HG02938 (cell line): ENCODE data around the gene RBM44.
"Not testable (repeated sequence)": the region's sequence is repeated elsewhere in the genome, so short reads cannot be mapped to it uniquely, and the experiment has no call there.

Source experiments
- ATAC-seq: cut with Tn5 transposase; IDR thresholded peaks from one replicate; pipeline ENCODE4 v1.9.1; 2021; ENCODE audit warnings: mild to moderate bottlenecking, moderate library complexity; ENCODE audit not compliant: unreplicated experiment

Gene RBM44

DNA sequence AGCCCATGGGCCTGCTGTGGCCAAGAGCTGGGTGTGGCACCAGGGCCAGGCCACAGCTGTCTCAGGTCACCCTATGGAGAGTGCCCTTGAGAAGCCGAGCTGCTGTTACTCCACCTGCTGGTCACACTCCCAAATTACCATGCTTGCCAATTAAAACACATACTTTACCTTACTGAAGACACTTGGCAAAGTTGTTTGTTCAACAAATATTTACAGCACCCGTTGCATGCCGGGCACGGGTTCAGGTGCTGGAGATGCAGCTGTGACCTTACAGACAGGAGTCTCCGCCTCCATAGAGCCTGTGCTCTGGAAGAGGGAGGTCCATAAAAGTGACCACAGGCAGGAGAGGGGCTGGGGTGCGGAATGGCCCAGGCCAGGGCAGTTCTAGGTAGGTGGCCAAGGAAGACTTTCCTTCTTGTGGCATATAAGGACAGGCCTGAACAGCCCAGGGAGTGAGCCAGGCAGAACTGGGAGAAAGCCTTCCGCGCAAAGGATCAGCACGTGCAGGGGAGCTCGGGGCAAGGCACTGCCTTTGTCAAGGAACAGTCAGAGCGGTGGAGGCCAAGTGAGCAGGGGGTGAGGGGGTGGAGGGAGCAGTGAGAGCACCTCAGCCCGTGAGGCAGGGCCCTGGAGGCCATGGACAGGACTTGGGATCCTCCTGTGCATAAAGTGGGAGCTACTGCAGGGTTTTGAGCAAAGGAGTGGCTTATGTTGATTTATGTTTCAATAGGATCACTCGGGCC is 23.6 kb upstream of the RBM44 start:
- no peak for ATAC-seq

DNA sequence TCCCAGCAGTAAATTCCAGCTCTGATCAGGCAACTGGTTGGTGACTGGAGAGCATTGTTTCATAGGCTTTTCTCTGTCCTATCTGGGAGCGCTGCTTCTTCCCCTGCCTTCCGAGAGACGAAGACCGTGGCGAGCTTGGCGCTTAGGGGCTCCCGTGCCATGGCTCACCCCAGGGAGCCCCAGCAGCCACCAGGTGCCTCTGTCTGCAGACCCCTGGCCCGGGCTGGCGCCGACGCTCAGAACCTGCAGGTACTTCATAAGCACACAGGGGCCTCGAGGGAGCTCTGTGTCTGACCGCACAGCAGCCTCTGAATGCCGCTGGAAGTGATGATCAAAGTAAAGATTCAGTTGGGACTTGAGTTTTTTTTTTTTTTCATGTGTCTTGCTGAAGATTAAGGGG is 19.1 kb upstream of the RBM44 start:
- no peak for ATAC-seq

DNA sequence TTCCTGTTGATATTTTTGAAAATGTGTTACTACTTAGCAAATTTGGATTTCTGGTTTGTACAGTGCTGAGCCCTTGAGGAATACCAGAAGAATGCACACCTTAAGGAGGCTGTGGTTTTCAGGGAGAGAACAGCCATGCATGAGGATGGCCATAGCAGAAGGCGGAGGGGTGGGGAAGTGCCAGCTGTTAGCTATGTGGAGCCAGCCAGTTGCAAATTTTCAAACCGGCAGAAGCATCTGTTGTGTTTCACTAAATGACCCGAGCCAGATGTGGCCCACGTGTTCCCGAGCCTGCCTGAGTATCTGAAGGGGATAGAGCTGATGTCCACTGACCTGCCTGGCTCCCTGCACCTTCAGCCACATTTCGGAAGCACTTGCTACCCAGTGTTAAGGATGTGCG is 16.4 kb upstream of the RBM44 start:
- ATAC-seq, result no peak

GRCh38 chr2:237783678-237784077 is 14.9 kb upstream of the RBM44 start:
- ATAC-seq, result not testable (repeated sequence)

DNA sequence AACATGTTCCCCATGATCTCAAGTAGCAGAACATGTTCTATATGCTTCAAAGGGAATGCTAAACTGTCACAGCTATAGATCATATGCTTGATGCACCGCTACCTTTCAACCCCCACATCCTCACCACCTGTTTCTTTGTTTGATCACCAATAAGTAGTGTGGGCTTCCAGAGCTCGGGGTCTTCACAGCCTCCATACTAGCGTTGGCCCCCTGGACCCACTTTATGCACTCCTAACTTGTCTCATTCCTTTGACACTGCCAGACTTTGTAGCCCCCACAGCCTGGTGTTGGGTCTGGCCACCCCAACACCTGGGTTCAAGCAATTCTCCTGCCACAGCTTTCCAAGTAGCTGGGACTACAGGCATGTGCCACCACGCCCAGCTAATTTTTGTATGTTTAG is 11.6 kb upstream of the RBM44 start:
- no peak for ATAC-seq

DNA sequence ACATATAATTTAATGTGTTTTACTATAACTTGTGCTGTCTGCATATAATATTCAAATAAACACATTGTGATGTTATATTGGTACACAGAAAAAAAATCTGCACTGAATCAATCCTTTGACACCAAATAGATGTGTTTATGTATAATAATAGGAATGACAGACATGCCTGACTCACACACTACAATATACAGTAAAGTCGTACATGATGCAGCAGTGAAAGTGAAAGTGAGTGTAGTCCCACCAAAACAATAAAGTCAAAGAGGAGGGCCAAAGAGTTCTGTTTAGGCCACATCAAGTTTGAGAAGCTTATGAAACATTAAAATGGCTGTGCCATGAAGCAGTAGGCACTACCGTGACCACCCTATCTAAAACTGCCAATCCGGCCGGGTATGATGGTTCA is 8.2 kb upstream of the RBM44 start:
- ATAC-seq, result no peak

DNA sequence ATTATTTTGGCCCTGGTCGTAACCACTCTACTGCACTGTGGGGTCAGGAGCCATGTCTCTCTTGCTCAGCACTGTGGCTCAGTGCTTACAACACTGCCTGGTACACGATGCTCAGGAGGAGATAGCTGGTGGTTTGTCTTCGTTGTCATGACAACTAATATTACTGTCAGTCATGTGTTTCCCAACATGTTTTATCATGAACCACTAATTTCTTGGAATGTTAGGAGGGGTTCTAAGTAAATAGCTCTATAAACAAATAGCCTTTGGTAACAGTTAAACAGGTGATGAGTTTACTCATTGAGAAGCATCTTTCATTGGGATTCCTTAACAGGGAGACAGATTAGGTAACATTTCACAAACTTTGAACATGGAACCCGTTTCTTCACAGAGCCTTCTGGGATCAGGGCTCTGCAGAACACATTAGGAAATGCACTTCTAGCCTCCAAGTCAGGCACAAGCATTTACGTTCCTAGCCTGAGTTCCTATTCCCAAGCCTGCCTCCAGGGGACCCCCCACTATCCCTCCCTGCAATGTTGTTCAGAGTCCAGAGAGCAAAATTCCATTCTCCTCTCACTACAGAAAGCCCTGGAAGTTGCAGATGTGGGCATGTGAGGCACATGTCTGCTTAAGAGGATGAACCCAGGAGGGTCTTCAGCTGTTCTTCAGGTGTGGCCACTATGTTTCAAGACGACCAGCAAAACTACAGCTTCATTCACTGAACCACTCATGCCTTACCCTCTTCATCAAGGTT is 6.4 kb upstream of the RBM44 start:
- ATAC-seq, result no peak

DNA sequence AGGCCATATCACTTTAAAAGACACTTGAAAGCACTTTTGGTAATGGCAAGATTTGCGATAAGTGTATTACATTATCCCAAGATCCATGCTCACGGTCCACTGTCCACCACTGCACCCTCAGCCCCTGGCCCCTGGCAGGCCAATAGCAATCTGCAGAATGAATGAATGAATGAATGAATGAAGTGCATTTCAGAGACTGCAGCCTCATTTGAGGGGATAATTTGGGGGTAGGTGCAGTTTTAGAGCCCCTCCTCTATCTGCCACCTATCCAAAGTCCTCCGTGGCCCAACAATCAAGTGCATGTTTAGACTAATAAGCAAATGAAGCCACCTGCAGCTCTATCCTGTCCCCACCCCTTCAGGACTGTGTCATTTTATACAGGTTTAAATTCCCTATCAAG is 1.3 kb upstream of the RBM44 start:
- no peak for ATAC-seq

- ATAC-seq, result no peak
These were observed 465 bp downstream of the RBM44 start for GRCh38 chr2:237799060-237799428.

DNA sequence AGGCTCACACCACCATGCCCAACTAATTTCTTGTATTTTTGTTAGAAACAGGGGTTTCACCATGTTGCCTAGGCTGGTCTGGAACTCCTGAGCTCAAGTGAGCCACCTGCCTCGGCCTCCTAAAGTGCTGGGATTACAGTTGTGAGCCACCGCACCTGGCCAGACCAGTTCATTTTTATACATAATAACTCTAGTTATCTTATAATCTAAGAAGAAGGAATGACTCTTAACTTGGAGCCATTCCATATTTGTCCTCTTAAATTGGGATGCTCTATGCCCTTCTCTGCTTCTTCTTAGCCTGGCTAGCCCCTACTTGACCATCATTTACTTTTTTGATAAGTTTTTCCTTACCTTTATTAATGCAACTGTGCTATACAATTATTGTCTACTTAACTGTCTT is 2.9 kb downstream of the RBM44 start:
- ATAC-seq, result no peak

DNA sequence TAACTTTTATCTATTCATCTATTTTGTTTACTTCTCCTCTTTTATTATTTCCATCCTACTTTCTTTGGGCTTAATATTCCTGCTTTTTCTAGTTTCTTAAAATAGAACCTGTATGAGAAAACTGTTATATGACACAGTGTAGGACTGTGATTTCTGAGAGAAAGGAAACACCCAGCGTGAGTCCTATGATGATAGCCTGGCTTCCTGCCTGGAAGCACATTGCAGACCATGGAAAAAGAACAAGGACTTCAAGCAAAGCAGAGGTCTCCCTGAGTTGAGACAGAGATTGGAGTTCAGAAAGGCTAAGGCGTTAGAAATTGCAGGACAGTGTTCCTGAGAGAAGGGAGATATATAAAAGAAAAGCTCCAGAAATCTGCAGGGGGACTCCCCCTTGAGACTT is 7.8 kb downstream of the RBM44 start:
- no peak for ATAC-seq

DNA sequence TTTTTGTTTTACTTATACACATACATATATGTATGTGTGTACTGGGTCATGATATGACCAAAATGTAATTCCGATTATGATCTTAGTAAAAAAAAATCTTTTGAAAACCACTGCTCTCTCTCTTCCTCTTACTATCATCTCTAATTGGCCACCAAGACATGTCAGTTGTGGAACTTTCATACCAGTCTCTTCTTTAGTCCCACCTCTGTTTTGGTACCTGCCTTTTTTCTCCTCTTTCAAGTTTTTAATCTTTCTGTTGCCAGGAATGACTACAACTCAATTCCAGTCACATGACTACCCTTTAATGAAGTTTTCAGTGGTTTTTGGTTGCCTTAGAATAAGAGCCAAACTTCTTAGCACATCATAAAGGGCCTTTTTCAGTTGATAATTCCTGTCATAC is 17.1 kb downstream of the RBM44 start:
- no peak for ATAC-seq

DNA sequence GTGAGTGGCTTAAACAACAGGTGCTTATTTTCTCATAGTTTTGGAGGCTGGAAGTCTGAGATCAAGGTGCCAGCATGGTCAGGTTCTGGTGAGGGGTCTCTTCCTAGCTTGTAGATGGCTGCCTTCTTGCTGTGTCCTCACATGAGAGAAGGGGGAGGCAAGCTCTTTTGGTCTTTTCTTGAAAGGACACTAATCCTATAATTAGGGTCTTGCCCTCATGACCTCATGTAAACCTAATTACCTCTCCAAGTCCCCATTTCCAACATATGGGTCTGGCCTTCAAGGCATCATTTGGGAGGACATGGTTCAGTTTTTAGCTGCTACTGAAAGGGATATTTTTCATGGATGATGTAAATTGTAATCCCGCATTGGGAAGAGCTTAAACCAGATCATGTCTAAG is 18.0 kb downstream of the RBM44 start:
- no peak for ATAC-seq

- ATAC-seq, result no peak
These were observed 19.5 kb downstream of the RBM44 start for GRCh38 chr2:237818066-237818473.

- no peak for ATAC-seq
These were observed 20.7 kb downstream of the RBM44 start for GRCh38 chr2:237819231-237819630.

DNA sequence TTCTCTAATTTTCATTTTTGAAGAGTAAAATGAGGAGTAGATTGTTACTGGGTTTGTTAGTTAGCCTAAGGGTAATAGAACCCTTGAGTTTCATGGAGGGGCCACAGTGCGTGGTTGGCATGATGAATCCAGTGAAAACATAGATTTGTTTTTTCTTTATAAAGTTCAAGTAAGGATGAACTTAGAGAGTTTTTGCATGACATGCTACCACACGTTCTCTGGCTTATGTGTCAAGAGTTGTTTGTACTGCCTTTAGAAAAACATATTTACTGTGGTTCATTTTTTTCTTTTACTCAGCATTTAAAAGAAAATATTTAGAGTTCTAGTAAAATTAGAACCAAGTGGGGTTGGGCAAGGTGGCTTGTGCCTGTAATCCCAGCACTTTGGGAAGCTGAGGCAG is 21.8 kb downstream of the RBM44 start:
- ATAC-seq, result no peak

DNA sequence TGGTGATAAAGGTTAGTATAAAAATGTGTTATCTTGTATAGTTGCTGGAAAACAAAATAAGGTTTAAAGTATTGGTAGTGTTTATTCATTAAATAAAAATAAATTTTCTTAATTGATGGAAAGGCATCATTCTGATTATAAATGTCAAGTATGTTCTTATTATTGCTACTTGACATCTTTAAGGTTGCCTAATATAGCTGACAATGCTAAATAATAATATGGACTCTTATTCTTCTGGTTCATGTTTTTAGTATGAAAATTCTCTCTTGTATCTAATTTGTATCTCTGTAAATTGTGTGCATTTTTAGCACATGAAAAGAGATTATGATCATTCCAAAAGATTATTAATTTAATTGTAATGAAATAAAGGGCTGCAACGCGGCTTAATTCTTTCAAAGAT is 25.0 kb downstream of the RBM44 start:
- ATAC-seq, result no peak

- ATAC-seq, result no peak
These were observed 25.5 kb downstream of the RBM44 start for GRCh38 chr2:237824085-237824484.

DNA sequence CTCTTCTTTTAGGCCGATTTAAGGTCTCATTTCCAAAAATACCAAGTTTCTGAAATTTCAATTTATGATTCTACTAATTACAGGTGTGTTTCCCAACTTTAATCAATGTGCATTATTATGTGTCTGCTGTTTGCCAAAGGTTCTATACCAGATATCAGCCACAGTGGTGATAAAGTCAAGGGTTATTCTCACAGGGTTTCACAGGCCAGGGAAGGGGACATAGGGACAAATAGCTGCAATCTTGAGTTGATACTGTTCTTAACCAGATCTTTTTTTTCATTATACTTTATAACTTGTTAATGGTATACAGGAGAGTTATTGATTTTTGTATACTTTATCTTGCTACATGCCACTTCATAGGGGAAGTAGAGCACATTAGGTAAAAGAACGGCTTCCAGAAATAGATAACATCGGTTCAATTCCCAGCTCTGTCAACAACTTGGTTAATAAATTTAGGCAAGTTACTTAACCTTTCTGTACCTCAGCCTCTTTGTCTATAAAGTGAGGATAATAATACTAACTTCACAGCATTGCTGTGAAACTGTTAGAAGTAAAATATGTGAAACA is 28.9 kb downstream of the RBM44 start:
- ATAC-seq, result no peak

GRCh38 chr2:237830522-237830921 is 31.9 kb downstream of the RBM44 start:
- no peak for ATAC-seq

DNA sequence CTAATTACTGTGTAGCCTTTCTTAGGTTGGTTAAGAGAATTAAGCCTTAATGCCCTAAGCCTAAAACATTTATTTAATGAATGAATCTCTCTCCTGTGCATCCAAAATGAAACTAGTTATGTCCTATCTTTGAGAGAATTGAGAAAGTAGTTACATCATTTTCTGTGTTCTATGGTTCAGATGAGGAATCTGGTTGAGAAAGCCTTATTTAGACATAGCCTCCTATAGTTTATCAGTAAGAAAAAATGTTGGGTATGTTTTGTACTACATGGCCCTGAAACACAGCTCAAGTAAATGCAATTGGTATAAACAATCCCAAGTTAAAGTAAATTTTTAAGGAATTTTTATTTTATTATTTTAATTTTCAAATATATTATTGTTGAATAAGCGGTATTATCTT is 35.0 kb downstream of the RBM44 start:
- no peak for ATAC-seq

DNA sequence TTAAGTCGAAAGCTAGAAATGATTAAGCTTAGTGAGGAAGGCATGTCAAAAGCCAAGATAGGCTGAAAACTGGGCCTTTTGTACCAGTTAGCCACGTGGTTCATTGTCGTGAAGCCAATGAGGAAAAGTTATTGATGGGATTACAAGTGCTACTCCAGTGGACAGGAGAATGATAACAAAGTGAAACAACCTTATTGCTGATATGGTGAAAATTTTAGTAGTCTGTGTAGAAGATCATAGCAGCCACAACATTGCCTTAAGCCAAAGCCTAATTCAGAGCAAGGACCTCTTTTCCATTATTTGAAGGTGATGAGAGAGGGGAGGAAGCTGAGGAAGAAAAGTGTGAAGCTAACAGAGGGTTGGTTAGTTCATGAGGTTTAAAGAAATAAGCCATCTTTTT is 36.8 kb downstream of the RBM44 start:
- ATAC-seq, result no peak
